K562 (cell line): ENCODE results near the gene AK5. TPM values are rescaled to one million over a fixed set of nuclear protein-coding genes. Genes with fewer than 3 reads are reported as not detected.

ENCODE experiments used
- ATAC-seq: fragments of 200-7000 bp; cut with Tn5 transposase; 3 replicates; pipeline ENCODE4 v1.9.1; 2020; ENCODE audit warnings: moderate library complexity
- BruUV-seq: library from RNA; stranded (reverse); fragments of 400-500 nt; replicated peaks from 2 replicates; lab custom pipeline; 2021; lab: Mats Ljungman, UMichigan
- CTCF ChIA-PET: fragments of 300-600 bp; formaldehyde crosslinking; extraction: SDS; loops from one replicate; lab custom pipeline; 2021; ENCODE audit warnings: low intra/inter-chr PET ratio; lab: Yijun Ruan, JAX
- POLR2A ChIA-PET: fragments of 300-600, 350-650 bp; sonication (Branson Sonifier 250); formaldehyde crosslinking; extraction: SDS; loops from one replicate; lab custom pipeline; 2021; ENCODE audit warnings: antibody characterized with exemption, inconsistent platforms; lab: Yijun Ruan, JAX
- DNase-seq, 4 experiments: peaks; one replicate each; pipeline versions ENCODE4 v3.0.0 to v3.0.0-alpha.2; 2011 to 2018; ENCODE audit warnings: low spot score in 3 of 4, mixed read lengths in 3 of 4; ENCODE audit errors: extremely low read depth in 1 of 4
- FAIRE-seq: peaks from 2 replicates; lab custom pipeline; 2011; peaks lifted over from hg19 to GRCh38; lab: Jason Lieb, UNC
- H2AFZ ChIP-seq: 2 replicates; pipeline ENCODE4 v1.6.0; 2011; ENCODE audit warnings: low read depth, low read length, control low read depth, inconsistent platforms
- H3K27ac ChIP-seq: fragments of 200-600 bp; 3 replicates; pipeline ENCODE4 v1.8.0; 2011; ENCODE audit warnings: low read depth, mild to moderate bottlenecking, control low read depth, inconsistent platforms, low read length, moderate library complexity, mixed read lengths; ENCODE audit errors: extremely low read depth
- H3K27me3 ChIP-seq, 2 experiments: fragments of 300-600 bp in 1 of 2; 2 replicates in 1 of 2; 3 replicates in 1 of 2; pipeline versions ENCODE4 v1.6.0 to v1.8.0; 2011; ENCODE audit warnings: inconsistent platforms in 2 of 2, low read length in 2 of 2, mild to moderate bottlenecking in 1 of 2, mixed read lengths in 1 of 2, moderate library complexity in 1 of 2; ENCODE audit not compliant: control insufficient read depth in 2 of 2, insufficient read depth in 2 of 2
- H3K36me3 ChIP-seq: fragments of 300-600 bp; 3 replicates; pipeline ENCODE4 v1.8.0; 2011; ENCODE audit warnings: mild to moderate bottlenecking, low read length, inconsistent platforms; ENCODE audit not compliant: control insufficient read depth, insufficient read depth
- H3K4me1 ChIP-seq, 2 experiments: fragments of 200-600 bp in 1 of 2; replicated peaks in 1 of 2; 2 replicates in 1 of 2; 3 replicates in 1 of 2; pipeline versions ENCODE4 v1.5.1 to v1.8.0; 2011; ENCODE audit warnings: inconsistent platforms in 2 of 2, low read length in 2 of 2, mild to moderate bottlenecking in 1 of 2, mixed read lengths in 1 of 2, moderate library complexity in 1 of 2; ENCODE audit not compliant: control insufficient read depth in 2 of 2, insufficient read depth in 2 of 2
- H3K4me2 ChIP-seq: 2 replicates; pipeline ENCODE4 v1.6.1; 2011; ENCODE audit warnings: low read length, control low read depth, inconsistent platforms, mixed read lengths; ENCODE audit not compliant: insufficient read depth
- H3K4me3 ChIP-seq: fragments of 200-600 bp; sonication (generic), shearing (Covaris generic); 2 replicates; pipeline ENCODE4 v1.5.1; 2016; ENCODE audit warnings: control low read depth, inconsistent platforms
- H3K79me2 ChIP-seq: fragments of 200-600 bp; 3 replicates; pipeline ENCODE4 v1.8.0; 2011; ENCODE audit warnings: low read length, inconsistent platforms; ENCODE audit not compliant: control insufficient read depth, insufficient read depth
- H3K9ac ChIP-seq, 2 experiments: 2 replicates each; pipeline versions ENCODE4 v1.6.0 to v1.6.1; 2011; ENCODE audit warnings: low read depth in 2 of 2, low read length in 2 of 2, control low read depth in 1 of 2, inconsistent platforms in 1 of 2, mild to moderate bottlenecking in 1 of 2, mixed read lengths in 1 of 2; ENCODE audit not compliant: insufficient read depth in 1 of 2
- H3K9me1 ChIP-seq: one replicate; pipeline ENCODE4 v1.6.0; 2011; ENCODE audit warnings: inconsistent platforms, mild to moderate bottlenecking, low read length, moderate library complexity; ENCODE audit not compliant: control insufficient read depth, insufficient read depth
- H3K9me3 ChIP-seq: replicated peaks from 2 replicates; pipeline ENCODE4 v1.5.1; 2011; ENCODE audit warnings: low read depth, low read length, inconsistent platforms; ENCODE audit not compliant: control insufficient read depth, insufficient read depth
- H4K20me1 ChIP-seq: replicated peaks from 2 replicates; pipeline ENCODE4 v1.6.1; 2011; ENCODE audit warnings: low read length, inconsistent platforms, mixed read lengths; ENCODE audit not compliant: control insufficient read depth, insufficient read depth
- HOMEZ ChIP-seq: fragments of 250-450 bp; sonication (Bioruptor Pico); IDR thresholded peaks from 2 replicates; pipeline ENCODE4 v1.4.0; 2020; ENCODE audit warnings: mild to moderate bottlenecking, moderate library complexity
- ZBTB34 ChIP-seq: fragments of 250-450 bp; sonication (Bioruptor Pico); IDR thresholded peaks from 2 replicates; pipeline ENCODE4 v1.8.0; 2021; ENCODE audit warnings: mild to moderate bottlenecking, moderate library complexity
- WGBS: fragments of 100-300 bp; shearing (Covaris generic); methylation state at CpG from one replicate; pipeline ENCODE4 v1.1.6; 2016; ENCODE audit warnings: low coverage, mixed read lengths; ENCODE audit not compliant: insufficient coverage; ENCODE audit errors: missing lambda C conversion rate; 5-methylcytosine and 5-hydroxymethylcytosine counted together
- in situ Hi-C: fragments of 300-500 bp; cut with MboI; formaldehyde crosslinking; loops from 4 replicates; pipeline ENCODE4 v1.15.0; 2018; ENCODE audit warnings: inconsistent platforms, mixed read lengths
- intact Hi-C: fragments of 100-400 bp; cut with micrococcal nuclease; formaldehyde crosslinking; loops from 2 replicates; pipeline ENCODE4 v1.14.2; 2022
- polyA plus RNA-seq, 8 experiments: library from polyadenylated mRNA; depleted of rRNA in 4 of 8; stranded (reverse) in 5 of 8; unstranded in 3 of 8; fragments of >200 nt; fragmentation: Nextera tagmentation in 2 of 8; fragmentation: Illumina TruSeq in 1 of 8; extraction: Ambion mirVana in 2 of 8; extraction: Trizol in 1 of 8; gene quantifications; 2 replicates each; pipeline versions ENCODE4 v1.2.1 to v1.2.3, GENCODE V29; 2011 to 2014; ENCODE audit warnings: inconsistent platforms in 1 of 8, missing spikeins in 1 of 8
- total RNA-seq, 7 experiments: library from RNA; depleted of rRNA in 6 of 7; stranded (reverse); fragments of >200 nt in 6 of 7; fragmentation: Illumina TruSeq in 2 of 7; extraction: Trizol in 2 of 7; gene quantifications; 2 replicates each; pipeline versions ENCODE4 v1.2.1 to v1.2.3, GENCODE V29; 2011 to 2021; ENCODE audit warnings: low replicate concordance in 1 of 7
- TF ChIP-seq, protein P1 (sequence below), 2 experiments: IDR thresholded peaks in 1 of 2; conservative IDR thresholded peaks in 1 of 2; 2 replicates each; pipeline ENCODE4 v1.6.1; 2016; ENCODE audit warnings: low read depth in 2 of 2, mild to moderate bottlenecking in 1 of 2, missing compliant biosample characterization in 1 of 2, missing genetic modification characterization in 1 of 2, moderate library complexity in 1 of 2

The AK5 gene
- total and polyA plus RNA-seq, 9 of the 15 experiments (the other 6 are each of a cell fraction or from before 2014, with no cell fraction given): 0.06 TPM; not detected in 8

DNA sequence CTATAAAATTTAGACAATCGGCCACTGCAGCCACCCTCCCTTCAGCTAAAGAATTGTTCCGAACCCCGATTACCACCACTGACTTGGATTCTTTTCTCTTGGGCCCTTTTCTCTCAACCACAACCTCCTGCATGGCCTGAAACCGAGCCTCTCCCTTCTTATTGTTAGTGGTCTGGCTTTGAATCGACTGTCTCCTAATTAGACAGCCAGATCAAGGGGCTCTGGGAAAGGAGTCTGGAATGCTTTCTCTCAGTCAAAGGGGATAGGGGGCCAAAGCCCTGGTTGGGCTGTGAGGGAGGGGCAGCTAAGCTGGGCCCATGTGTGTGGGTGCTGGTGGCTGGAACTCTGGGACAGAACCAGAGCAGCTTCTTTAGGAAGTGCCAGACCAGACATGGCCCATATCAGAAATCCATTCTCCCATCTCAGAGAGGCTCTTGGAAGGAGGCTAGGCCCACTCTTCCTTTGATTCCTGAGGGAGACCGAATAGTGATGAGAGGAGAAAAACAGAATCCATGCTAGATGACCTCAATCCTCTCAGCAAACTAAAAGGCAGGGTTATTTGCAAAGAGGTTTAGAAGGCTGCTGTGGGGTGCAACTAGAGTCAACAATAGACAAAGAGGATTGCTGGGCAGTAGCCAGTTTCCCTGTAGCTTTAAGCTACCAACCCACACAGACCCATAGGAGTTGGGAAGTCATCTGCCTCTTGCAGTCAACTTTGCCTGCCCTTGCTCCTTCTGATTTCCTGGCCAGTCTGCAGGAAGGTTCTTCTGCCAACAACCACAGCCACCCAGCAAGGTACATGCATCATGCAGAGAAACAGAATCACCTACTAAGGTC is 117.6 kb downstream of the AK5 start:
- no peaks in the 10 kb centered on the region for H3K4me1 ChIP-seq
- FAIRE-seq: no peak
- no peaks in the 10 kb centered on the region for H3K36me3 ChIP-seq
- H3K79me2 ChIP-seq: no peaks in the 10 kb centered on the region
- no peaks in the 10 kb centered on the region for H3K27me3 ChIP-seq
- no peak overlapping the region for H3K4me3 ChIP-seq
- H4K20me1 ChIP-seq: no peaks in the 10 kb centered on the region
- intact Hi-C loops: no loop called here
- no peaks in the 10 kb centered on the region for H3K9me1 ChIP-seq
- no peaks in the 10 kb centered on the region for H3K9me3 ChIP-seq
- no peak overlapping the region for H3K27ac ChIP-seq
- no peak overlapping the region for H3K9ac ChIP-seq
- WGBS: 0% methylated on average over 6 of the region's 6 CpGs
- no peak overlapping the region for H3K4me2 ChIP-seq
- POLR2A ChIA-PET: no interaction called here
- no peak for ATAC-seq
- no TSS peak for BruUV-seq
- CTCF ChIA-PET: no interaction called here
- in situ Hi-C loops: no loop called here
- no peak for DNase-seq
- no peak overlapping the region for H2AFZ ChIP-seq
- no peak for TF ChIP-seq ZBTB34 (CRISPR knock-in tag)
- TF ChIP-seq, protein P1, sequence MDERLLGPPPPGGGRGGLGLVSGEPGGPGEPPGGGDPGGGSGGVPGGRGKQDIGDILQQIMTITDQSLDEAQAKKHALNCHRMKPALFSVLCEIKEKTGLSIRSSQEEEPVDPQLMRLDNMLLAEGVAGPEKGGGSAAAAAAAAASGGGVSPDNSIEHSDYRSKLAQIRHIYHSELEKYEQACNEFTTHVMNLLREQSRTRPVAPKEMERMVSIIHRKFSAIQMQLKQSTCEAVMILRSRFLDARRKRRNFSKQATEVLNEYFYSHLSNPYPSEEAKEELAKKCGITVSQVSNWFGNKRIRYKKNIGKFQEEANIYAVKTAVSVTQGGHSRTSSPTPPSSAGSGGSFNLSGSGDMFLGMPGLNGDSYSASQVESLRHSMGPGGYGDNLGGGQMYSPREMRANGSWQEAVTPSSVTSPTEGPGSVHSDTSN (CRISPR knock-in tag; IDR thresholded peaks at IDR 0.05; ENCODE audit: low read depth): no peak
- TF ChIP-seq, protein P1 (tag; conservative IDR thresholded peaks at IDR 0.05; ENCODE audit: low read depth): no peak
- no peak for TF ChIP-seq HOMEZ (CRISPR knock-in tag)
